Measurements from ENCODE around the gene MED22.

- TF ChIP-seq KLF10 (tag by site-specific recombination; IDR thresholded peaks at IDR 0.05): no peak
- TF ChIP-seq CTCF (tag by site-specific recombination; IDR thresholded peaks at IDR 0.05): no peak
- no peak for TF ChIP-seq KLF9 (tag by site-specific recombination; IDR thresholded peaks at IDR 0.05; ENCODE audit: low read depth)
- TF ChIP-seq ZNF558 (tag by site-specific recombination; IDR thresholded peaks at IDR 0.05): no peak
- TF ChIP-seq YY2 (tag by site-specific recombination; IDR thresholded peaks at IDR 0.05): no peak
- TF ChIP-seq TCF7L2 (IDR thresholded peaks at IDR 0.05; ENCODE audit: borderline replicate concordance, low read depth, low read length): no peak
- no peak for TF ChIP-seq REST (tag by site-specific recombination; IDR thresholded peaks at IDR 0.05)
- no peak for TF ChIP-seq ZNF146 (tag by site-specific recombination; IDR thresholded peaks at IDR 0.05)
- TF ChIP-seq ZNF664 (tag by site-specific recombination; IDR thresholded peaks at IDR 0.05): no peak
Observed at GRCh38 chr9:133322701-133323100, 25.2 kb downstream of the MED22 start.

Measured in HEK293 (cell line).